KOPT-K1 (cell line): ENCODE results near the gene C1orf52.

Experiments
- H3K27ac ChIP-seq: fragments of 200-600 bp; sonication (generic); 2 replicates; pipeline ENCODE4 v1.5.1; 2016; ENCODE audit warnings: antibody characterized with exemption, mild to moderate bottlenecking, low read depth, low read length; ENCODE audit not compliant: poor library complexity, severe bottlenecking
- H3K36me3 ChIP-seq: fragments of 200-600 bp; sonication (generic); 2 replicates; pipeline ENCODE4 v1.5.1; 2017; ENCODE audit warnings: antibody characterized with exemption, mild to moderate bottlenecking, low read length, moderate library complexity; ENCODE audit not compliant: insufficient read depth
- H3K9me3 ChIP-seq: fragments of 200-600 bp; sonication (generic); 2 replicates; pipeline ENCODE4 v1.5.1; 2017; ENCODE audit warnings: antibody characterized with exemption, low read length, mild to moderate bottlenecking; ENCODE audit not compliant: insufficient read depth, poor library complexity, severe bottlenecking

Gene C1orf52

GRCh38 chr1:85284202-85284601 lies 24.7 kb upstream of the C1orf52 start:
- Histone ChIP-seq H3K27ac (no peak overlapping the region), H3K36me3 (no peaks in the 10 kb centered on the region)

GRCh38 chr1:85283475-85284199 lies 24.2 kb upstream of the C1orf52 start:
- no peaks in the 10 kb centered on the region for H3K36me3 ChIP-seq
- no peak overlapping the region for H3K27ac ChIP-seq
- peaks cover 6% of the 10 kb centered on the region for H3K9me3 ChIP-seq

More at GRCh38 chr1:85284202-85284601, 24.7 kb upstream of the C1orf52 start:
- H3K9me3 ChIP-seq = peaks cover 6% of the 10 kb centered on the region

GRCh38 chr1:85282424-85282823 lies 23.0 kb upstream of the C1orf52 start:
- Histone ChIP-seq H3K27ac (no peak overlapping the region), H3K9me3 (peaks cover 6% of the 10 kb centered on the region), H3K36me3 (no peaks in the 10 kb centered on the region)

GRCh38 chr1:85280636-85281035 lies 21.2 kb upstream of the C1orf52 start:
- H3K27ac ChIP-seq = no peak overlapping the region
- H3K36me3 ChIP-seq = no peaks in the 10 kb centered on the region
- H3K9me3 ChIP-seq = peaks cover 6% of the 10 kb centered on the region

- Histone ChIP-seq H3K9me3 (peaks cover 6% of the 10 kb centered on the region), H3K27ac (no peak overlapping the region)
Observed at GRCh38 chr1:85279458-85280080, 20.1 kb upstream of the C1orf52 start.

GRCh38 chr1:85278853-85279314 lies 19.4 kb upstream of the C1orf52 start:
- Histone ChIP-seq H3K9me3 (no peaks in the 10 kb centered on the region), H3K36me3 (no peaks in the 10 kb centered on the region), H3K27ac (no peak overlapping the region)

More at GRCh38 chr1:85279458-85280080, 20.1 kb upstream of the C1orf52 start:
- H3K36me3 ChIP-seq = no peaks in the 10 kb centered on the region

- Histone ChIP-seq H3K9me3 (no peaks in the 10 kb centered on the region), H3K36me3 (peaks cover 5% of the 10 kb centered on the region; the same call in 1 of the 2 replicates), H3K27ac (no peak overlapping the region)
Observed at GRCh38 chr1:85277802-85278201, 18.3 kb upstream of the C1orf52 start.

GRCh38 chr1:85276978-85277639 lies 17.6 kb upstream of the C1orf52 start:
- H3K9me3 ChIP-seq = no peaks in the 10 kb centered on the region
- H3K27ac ChIP-seq = peak overlapping the region; percentile 75
- H3K36me3 ChIP-seq = peaks cover 12% of the 10 kb centered on the region

GRCh38 chr1:85276215-85276977 lies 16.9 kb upstream of the C1orf52 start, which contains the start of gene BCL10:
TSS of gene BCL10 (minus strand) at chr1:85276632. CDS start at chr1:85276352, 280 bp downstream.
- H3K36me3 ChIP-seq = peaks cover 19% of the 10 kb centered on the region

GRCh38 chr1:85275701-85276214 lies 16.3 kb upstream of the C1orf52 start:
- Histone ChIP-seq H3K9me3 (no peaks in the 10 kb centered on the region), H3K27ac (peak overlapping the region; percentile 75), H3K36me3 (peaks cover 25% of the 10 kb centered on the region)

More at GRCh38 chr1:85276215-85276977, 16.9 kb upstream of the C1orf52 start, which contains the start of gene BCL10:
- peak within 1 kb of the TSS; percentile 75 for H3K27ac ChIP-seq
- no peaks in the 10 kb centered on the region for H3K9me3 ChIP-seq

GRCh38 chr1:85274969-85275453 lies 15.5 kb upstream of the C1orf52 start:
- Histone ChIP-seq H3K36me3 (peaks cover 33% of the 10 kb centered on the region), H3K9me3 (no peaks in the 10 kb centered on the region), H3K27ac (peak overlapping the region; percentile 75)

- no peaks in the 10 kb centered on the region for H3K9me3 ChIP-seq
- no peak overlapping the region for H3K27ac ChIP-seq
- peaks cover 49% of the 10 kb centered on the region for H3K36me3 ChIP-seq
Observed at GRCh38 chr1:85273397-85273796, 13.9 kb upstream of the C1orf52 start.

GRCh38 chr1:85268801-85269585 lies 9.5 kb upstream of the C1orf52 start:
- Histone ChIP-seq H3K36me3 (peaks cover 89% of the 10 kb centered on the region), H3K9me3 (no peaks in the 10 kb centered on the region), H3K27ac (no peak overlapping the region)

- Histone ChIP-seq H3K9me3 (no peaks in the 10 kb centered on the region), H3K36me3 (peaks cover 87% of the 10 kb centered on the region), H3K27ac (no peak overlapping the region)
Observed at GRCh38 chr1:85267313-85267712, 7.9 kb upstream of the C1orf52 start.
